Heart right ventricle (tissue), 16 donors: ENCODE results near the gene DNM3. TPM values are rescaled to one million over a fixed set of nuclear protein-coding genes. Genes with fewer than 3 reads are reported as not detected.
A peak's percentile ranks its signal among the peaks of the same experiment; 100 is the strongest.

Experiments used
- ATAC-seq, 8 donors: fragments of 200-7000 bp; cut with Tn5 transposase; one replicate each; pipeline ENCODE4 v1.9.1; 2020; ENCODE audit warnings: mild to moderate bottlenecking in 8 of 8, moderate library complexity in 8 of 8, moderate number of reproducible peaks in 1 of 8
- DNase-seq, 2 donors: peaks; one replicate each; pipeline ENCODE4 v3.0.0-alpha.2; 2020
- H3K27ac ChIP-seq, 10 donors: fragments of 200-600 bp; sonication (generic) in 2 of 10; one replicate each; pipeline versions ENCODE4 v1.5.0 to v1.8.0; 2020 to 2022; ENCODE audit warnings: mild to moderate bottlenecking in 3 of 10
- H3K27me3 ChIP-seq, 7 donors: fragments of 200-600 bp; one replicate each; pipeline ENCODE4 v1.8.0; 2021 to 2022; ENCODE audit warnings: mild to moderate bottlenecking in 2 of 7
- H3K36me3 ChIP-seq, 9 donors: fragments of 200-600 bp; sonication (generic) in 1 of 9; one replicate each; pipeline versions ENCODE4 v1.5.0 to v1.8.0; 2020 to 2022; ENCODE audit warnings: mild to moderate bottlenecking in 2 of 9
- H3K4me1 ChIP-seq, 9 donors: fragments of 200-600 bp; sonication (generic) in 1 of 9; one replicate each; pipeline versions ENCODE4 v1.5.0 to v1.8.0; 2020 to 2022; ENCODE audit warnings: mild to moderate bottlenecking in 4 of 9
- H3K4me3 ChIP-seq, 10 donors: fragments of 200-600 bp; sonication (generic) in 2 of 10; one replicate each; pipeline versions ENCODE4 v1.5.0 to v1.8.0; 2020 to 2022; ENCODE audit warnings: mild to moderate bottlenecking in 7 of 10, moderate library complexity in 2 of 10
- H3K9me3 ChIP-seq, 11 donors: fragments of 200-600 bp in 10 of 11; sonication (generic) in 2 of 11; one replicate each; pipeline versions ENCODE4 v1.5.0 to v1.8.0; 2013 to 2022; ENCODE audit warnings: mild to moderate bottlenecking in 2 of 11, control low read depth in 1 of 11, moderate library complexity in 1 of 11
- WGBS, 2 donors: extraction: QIAGEN DNeasy Blood & Tissue Kit; methylation state at CpG; one replicate each; pipeline ENCODE4 v1.1.7; 2013; ENCODE audit warnings: inconsistent platforms in 1 of 2; 5-methylcytosine and 5-hydroxymethylcytosine counted together
- intact Hi-C, 10 donors: fragments of 100-400 bp; cut with DNase I; formaldehyde crosslinking; loops; one replicate each; pipeline versions ENCODE4 v1.11.1 to v1.14.2; 2022
- polyA plus RNA-seq, 2 donors: library from polyadenylated mRNA; stranded (reverse); fragments of 200-250 nt; gene quantifications; one replicate each; pipeline ENCODE4 v1.2.3, GENCODE V29; 2013
- total RNA-seq, 10 donors: library from RNA; stranded (reverse); fragmentation: NEBNext Ultra II Directional in 3 of 10; extraction: Animal tissue kit (Norgen Biotek cat#: 25700) in 3 of 10; gene quantifications; one replicate each; pipeline versions ENCODE4 v1.2.1 to v1.2.4, GENCODE V29; 2021 to 2023
- TF ChIP-seq, protein P1 (sequence below), 9 donors: fragments of 200-600 bp; sonication (generic) in 2 of 9; IDR thresholded peaks; one replicate each; pipeline versions ENCODE4 v1.5.0 to v1.8.0; 2021 to 2022; ENCODE audit warnings: antibody characterized with exemption in 9 of 9, mild to moderate bottlenecking in 5 of 9, moderate library complexity in 1 of 9
- donor health status: Arrhythmogenic right ventricular cardiomyopathy.
- donor health status: ischemic (EF 13 %, LVEDD 7.1; RV severe dilation, severe dysfunction).
- donor health status: healthy with polysubstance abuse.
- donor health status: DM: no; HTN: yes; CAD: no.
- donor health status: DM: no; HTN: no; CAD: no.
- donor health status: ischemic (EF 25% LVEDD 6.9; RV normal size, moderate dysfunction).
- donor health status: ischemic (EF 25% LVEDD 5.7; RV mildly dilated, moderate dysfunction).
- donor health status: healthy.
- donor health status: DM: yes; HTN: yes; CAD: no.
- donor health status: Ischemic cardiomyopathy.
- donor health status: ischemic (EF 35%, LVEDD 5.7; RV mildly dilated, moderate dysfunction).
- donor health status: nonischemic (EF 11% LVEDD 7.7; RV severe dilation, severe dysfunction).
- donor health status: DM: yes; HTN: yes; CAD: no.
- donor health status: PGD.
- donor health status: ischemic (EF 29% LVEDD 5.4; RV normal size, mild dysfunction).
- donor health status: nonischemic (EF 23%, LVEDD 6.1; RV moderate dilation, normal function).

DNM3 gene
- total and polyA plus RNA-seq, 12 donors, result 0.77 to 2.8 (median 2.2) TPM

DNA sequence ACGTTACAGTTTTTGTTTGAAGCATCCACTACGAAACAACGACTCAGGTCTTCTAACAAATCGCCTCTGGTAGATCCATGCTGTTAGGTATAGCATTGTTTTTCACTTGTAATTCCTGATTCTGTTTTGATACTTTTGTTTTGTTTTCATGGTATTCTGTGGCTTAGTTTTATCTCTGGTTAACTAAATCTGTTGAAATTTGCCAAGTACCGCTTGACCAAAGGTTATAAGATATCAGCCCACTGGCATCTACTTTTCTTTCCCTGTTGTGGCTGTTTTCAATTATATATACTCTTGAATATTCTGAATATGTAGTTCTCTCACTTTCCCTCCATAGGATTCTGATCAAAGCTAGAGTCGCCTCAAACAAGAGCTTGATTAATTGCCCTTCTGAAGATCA lies 304.4 kb downstream of the DNM3 start:
- Histone ChIP-seq H3K4me3 (peak overlapping the region in 5 of 10 donors; percentile 55 to 63 (median 58)), H3K4me1 (peaks cover 0 to 34% (median 16%) of the 10 kb centered on the region in 9 donors), H3K27ac (peak overlapping the region; percentile 61 to 91 (median 84)), H3K27me3 (no peaks in the 10 kb centered on the region), H3K36me3 (no peaks in the 10 kb centered on the region), H3K9me3 (no peaks in the 10 kb centered on the region)
- intact Hi-C loops, result loop anchor here in 5 of 10 donors (2.0 to 10.0 kb wide), 4 partner anchors 35 to 249 kb away; no protein-coding TSS in a partner anchor
- TF ChIP-seq, protein P1, sequence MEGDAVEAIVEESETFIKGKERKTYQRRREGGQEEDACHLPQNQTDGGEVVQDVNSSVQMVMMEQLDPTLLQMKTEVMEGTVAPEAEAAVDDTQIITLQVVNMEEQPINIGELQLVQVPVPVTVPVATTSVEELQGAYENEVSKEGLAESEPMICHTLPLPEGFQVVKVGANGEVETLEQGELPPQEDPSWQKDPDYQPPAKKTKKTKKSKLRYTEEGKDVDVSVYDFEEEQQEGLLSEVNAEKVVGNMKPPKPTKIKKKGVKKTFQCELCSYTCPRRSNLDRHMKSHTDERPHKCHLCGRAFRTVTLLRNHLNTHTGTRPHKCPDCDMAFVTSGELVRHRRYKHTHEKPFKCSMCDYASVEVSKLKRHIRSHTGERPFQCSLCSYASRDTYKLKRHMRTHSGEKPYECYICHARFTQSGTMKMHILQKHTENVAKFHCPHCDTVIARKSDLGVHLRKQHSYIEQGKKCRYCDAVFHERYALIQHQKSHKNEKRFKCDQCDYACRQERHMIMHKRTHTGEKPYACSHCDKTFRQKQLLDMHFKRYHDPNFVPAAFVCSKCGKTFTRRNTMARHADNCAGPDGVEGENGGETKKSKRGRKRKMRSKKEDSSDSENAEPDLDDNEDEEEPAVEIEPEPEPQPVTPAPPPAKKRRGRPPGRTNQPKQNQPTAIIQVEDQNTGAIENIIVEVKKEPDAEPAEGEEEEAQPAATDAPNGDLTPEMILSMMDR (IDR thresholded peaks at IDR 0.05), result no peak
- ATAC-seq (no peak), DNase-seq (no peak)
- WGBS, 2 donors, result 53 to 54% methylated on average over 6 of the region's 6 CpGs

DNA sequence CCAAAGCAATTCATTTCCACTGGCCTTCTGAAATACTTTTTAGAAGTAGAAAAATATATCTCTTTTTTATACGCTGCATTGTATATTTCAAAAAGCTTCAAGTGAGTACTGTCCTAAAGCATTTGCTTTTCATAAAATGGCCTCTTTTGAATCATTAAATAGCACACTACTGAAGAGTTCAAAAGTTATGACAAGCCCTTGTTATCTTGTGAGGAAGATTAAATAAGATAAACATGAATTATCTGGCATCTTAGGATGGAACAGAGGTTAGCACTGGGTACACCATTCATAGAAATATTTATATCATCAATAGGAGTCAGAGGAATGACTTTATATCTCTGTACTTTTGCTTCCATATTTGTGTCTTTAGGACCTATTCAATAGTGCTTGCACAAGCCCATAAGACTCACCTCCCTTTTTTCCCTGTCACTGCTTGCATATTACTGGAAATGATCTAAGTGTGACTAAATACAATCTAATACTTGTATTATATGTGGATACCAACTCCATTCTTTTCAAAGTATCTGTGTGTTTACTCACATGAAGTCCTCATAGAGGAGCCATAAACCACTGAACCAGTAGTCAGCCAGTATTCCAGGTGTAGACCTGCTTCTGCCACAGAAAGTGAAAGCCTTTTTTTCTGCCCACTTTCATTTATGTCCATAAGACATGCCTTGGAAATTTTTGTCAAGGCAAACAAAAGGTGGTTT lies 305.0 kb downstream of the DNM3 start:
- intact Hi-C loops, result loop anchor here in 4 of 10 donors (5.0 to 10.0 kb wide), 3 partner anchors 36 to 249 kb away; no protein-coding TSS in a partner anchor
- peak overlapping the region in 9 of 10 donors; percentile 61 to 91 (median 86) for H3K27ac ChIP-seq
- TF ChIP-seq, protein P1 (IDR thresholded peaks at IDR 0.05), result no peak
- no peak overlapping the region for H3K4me3 ChIP-seq
- ATAC-seq (no peak), DNase-seq (no peak)
- peaks cover 0 to 30% (median 16%) of the 10 kb centered on the region in 9 donors for H3K4me1 ChIP-seq
- WGBS, 2 donors, result 97 to 100% methylated on average over 1 of the region's 1 CpG
- H3K36me3 ChIP-seq, result no peaks in the 10 kb centered on the region
- H3K9me3 ChIP-seq, result no peaks in the 10 kb centered on the region
- H3K27me3 ChIP-seq, result no peaks in the 10 kb centered on the region

GRCh38 chr1:172147541-172147940 lies 306.2 kb downstream of the DNM3 start:
- DNase-seq (no peak), ATAC-seq (no peak)
- Histone ChIP-seq H3K27ac (peak overlapping the region in 4 of 10 donors; percentile 12 to 91 (median 61)), H3K4me3 (no peak overlapping the region), H3K4me1 (peaks cover 0 to 30% (median 16%) of the 10 kb centered on the region in 9 donors), H3K9me3 (no peaks in the 10 kb centered on the region), H3K27me3 (no peaks in the 10 kb centered on the region), H3K36me3 (no peaks in the 10 kb centered on the region)
- TF ChIP-seq, protein P1 (IDR thresholded peaks at IDR 0.05), result no peak
- WGBS, 2 donors, result 66 to 83% methylated on average over 1 of the region's 1 CpG
- intact Hi-C loops, result loop anchor here in 4 of 10 donors (5.0 to 10.0 kb wide), 3 partner anchors 35 to 247 kb away; no protein-coding TSS in a partner anchor

GRCh38 chr1:172148213-172148612 lies 306.9 kb downstream of the DNM3 start:
- Histone ChIP-seq H3K4me1 (peaks cover 0 to 30% (median 16%) of the 10 kb centered on the region in 9 donors), H3K27ac (peak overlapping the region in 3 of 10 donors; percentile 12 to 91 (median 91)), H3K36me3 (no peaks in the 10 kb centered on the region), H3K27me3 (no peaks in the 10 kb centered on the region), H3K9me3 (no peaks in the 10 kb centered on the region), H3K4me3 (no peak overlapping the region)
- intact Hi-C loops, result loop anchor here in 4 of 10 donors (5.0 to 10.0 kb wide), 3 partner anchors 34 to 247 kb away; no protein-coding TSS in a partner anchor
- no peak for ATAC-seq
- WGBS, 2 donors, result 71 to 80% methylated on average over 2 of the region's 2 CpGs
- TF ChIP-seq, protein P1 (IDR thresholded peaks at IDR 0.05), result no peak
- DNase-seq, result no peak
